CD4-positive, alpha-beta T cell treated with Interleukin-21 for 1 hour (primary cell): ENCODE measurements around the gene KLHDC8A.
A peak's percentile ranks its signal among the peaks of the same experiment; 100 is the strongest.
"Not testable (repeated sequence)": the region's sequence is repeated elsewhere in the genome, so short reads cannot be mapped to it uniquely, and the experiment has no call there.

ENCODE experiments used
- DNase-seq: peaks from one replicate; pipeline ENCODE4 v3.0.0-alpha.2; 2020

KLHDC8A gene

DNA sequence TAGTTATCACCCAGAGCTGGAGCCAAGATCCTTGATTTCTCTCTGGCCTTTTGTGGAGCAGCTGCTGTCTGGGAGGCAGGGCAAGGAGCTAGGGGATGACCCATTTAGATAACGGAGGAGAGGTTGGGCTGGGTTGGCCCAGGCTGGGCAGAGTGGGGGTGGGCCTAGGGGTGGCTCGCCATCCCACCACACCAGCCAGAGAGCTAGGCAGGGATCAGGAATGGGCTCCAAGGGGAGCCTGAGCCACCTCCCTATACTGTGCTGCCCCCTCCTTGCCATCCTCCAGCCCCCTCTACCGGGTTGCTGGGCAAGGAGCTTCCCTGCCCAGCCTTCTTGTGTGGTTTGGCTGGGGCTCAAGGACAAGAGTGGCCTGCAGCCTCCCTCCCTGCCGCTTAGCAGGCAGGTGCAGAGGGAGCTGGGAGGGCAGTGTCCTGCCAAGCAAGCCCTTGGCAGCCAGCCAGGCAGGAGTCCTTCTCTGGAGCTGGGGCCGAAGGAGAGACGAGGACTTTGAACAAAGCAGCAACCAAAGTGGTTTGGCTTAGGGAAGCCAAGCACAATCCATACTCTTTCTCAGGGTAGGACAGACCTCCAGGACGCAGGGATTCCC lies 39.3 kb downstream of the KLHDC8A start:
- DNase-seq, result no peak

GRCh38 chr1:205316161-205316566 lies 40.6 kb downstream of the KLHDC8A start:
- peak; percentile 25 for DNase-seq

- DNase-seq, result peak; percentile 9
Measured at GRCh38 chr1:205315008-205315618, 41.6 kb downstream of the KLHDC8A start.

DNA sequence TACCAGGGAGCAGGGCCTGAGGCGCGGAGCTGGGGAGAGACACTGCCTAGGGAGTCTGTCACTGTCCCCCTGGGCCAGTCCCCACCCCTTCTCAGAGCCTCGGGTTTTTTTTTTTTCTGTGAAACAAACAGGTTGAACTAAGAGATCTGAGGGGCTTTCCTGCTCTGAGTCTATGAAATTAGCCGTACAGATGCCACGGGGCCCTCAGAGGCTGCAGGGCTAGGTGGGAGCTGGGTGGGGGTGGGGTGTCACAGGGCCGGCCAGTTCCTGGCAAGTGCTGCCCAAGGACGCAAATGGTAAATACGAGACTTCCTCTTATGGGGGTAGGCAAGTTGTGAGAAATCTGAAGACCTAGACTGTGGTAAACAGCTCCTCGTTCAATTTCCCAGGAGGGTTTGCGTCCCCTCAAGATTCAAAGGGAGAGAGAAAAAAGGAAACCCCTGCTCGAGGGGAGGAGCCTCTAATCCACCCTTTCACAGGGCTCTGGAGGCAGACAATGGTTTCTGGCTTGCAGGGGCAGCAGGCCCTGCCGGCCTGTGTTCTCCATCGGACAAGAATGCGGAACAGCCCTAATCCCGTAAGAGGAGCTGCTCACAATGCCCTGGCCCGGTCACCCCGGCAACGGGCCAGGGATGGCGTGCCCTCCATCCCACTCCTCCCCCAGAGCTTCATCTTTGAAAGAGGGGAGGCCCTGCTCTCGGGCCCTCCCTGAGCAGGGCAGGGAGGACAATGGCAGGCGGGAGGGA lies 43.0 kb downstream of the KLHDC8A start:
- peak; percentile 57 for DNase-seq

DNA sequence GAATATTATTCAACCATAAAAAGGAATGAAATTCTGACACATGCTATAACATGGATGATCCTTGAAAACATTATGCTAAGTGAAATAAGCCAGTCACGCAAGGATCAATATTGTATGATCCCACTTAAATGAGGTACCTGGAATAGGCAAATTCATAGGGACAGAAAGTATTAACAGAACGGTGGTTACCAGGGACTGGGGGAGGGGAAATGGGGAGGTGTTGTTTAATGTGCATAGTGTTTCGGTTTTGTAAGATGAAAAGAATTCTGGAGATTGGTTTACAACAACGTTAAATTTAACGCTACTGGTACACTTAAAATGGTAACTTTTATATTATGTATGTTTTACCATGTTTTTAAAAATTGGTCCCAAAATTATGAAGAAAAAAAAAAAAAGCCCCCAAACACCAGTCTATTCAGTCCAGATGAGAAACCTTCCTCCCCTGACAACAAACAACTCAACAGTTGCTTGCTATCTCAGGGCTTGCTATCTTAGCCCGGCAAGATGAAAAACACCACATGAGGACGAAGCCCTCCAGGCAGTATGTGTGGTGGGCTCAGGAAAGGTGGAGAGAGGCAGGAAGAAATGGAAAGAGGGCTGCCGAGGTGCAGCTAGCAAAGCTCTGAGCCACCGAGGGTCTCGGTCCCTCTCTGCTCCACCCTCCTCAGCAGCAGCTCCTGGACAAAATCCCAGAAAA lies 43.7 kb downstream of the KLHDC8A start:
- DNase-seq, result no peak

DNA sequence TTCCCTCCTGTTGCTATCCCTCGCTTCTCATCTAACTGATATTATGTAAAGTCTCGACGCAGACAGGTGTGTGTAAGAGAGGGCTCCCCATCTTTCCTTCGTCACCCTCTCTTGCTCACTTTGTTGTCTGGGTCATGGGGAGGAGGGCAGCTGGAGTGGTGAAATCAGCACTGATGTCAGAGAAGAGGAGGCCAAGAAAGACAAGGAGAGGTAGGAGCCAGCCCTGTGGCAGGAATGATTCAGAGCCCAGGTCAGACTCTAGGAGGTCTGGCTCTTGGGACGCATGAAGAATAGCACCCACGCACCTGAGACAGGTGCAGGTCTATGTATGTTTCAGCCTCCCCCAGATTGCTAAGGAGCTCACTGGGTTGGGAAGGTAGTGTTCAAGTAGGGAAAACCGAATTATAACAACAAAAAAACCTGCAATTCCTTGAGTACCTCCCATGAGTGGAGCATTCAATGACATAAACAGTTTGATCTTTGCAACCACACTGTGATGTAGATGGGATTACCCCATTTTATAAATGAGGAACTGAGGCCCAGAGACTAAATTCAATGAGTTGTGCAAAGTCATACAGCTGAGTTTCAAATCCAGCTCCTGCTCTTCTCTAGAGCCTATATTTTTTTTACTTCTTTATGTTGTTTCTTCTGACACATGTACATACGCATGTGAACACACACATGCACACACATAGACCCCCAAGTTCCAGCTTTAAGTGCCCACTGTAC lies 45.6 kb downstream of the KLHDC8A start:
- DNase-seq, result no peak

- DNase-seq, result no peak
Measured at GRCh38 chr1:205309741-205310140, 47.0 kb downstream of the KLHDC8A start.

DNA sequence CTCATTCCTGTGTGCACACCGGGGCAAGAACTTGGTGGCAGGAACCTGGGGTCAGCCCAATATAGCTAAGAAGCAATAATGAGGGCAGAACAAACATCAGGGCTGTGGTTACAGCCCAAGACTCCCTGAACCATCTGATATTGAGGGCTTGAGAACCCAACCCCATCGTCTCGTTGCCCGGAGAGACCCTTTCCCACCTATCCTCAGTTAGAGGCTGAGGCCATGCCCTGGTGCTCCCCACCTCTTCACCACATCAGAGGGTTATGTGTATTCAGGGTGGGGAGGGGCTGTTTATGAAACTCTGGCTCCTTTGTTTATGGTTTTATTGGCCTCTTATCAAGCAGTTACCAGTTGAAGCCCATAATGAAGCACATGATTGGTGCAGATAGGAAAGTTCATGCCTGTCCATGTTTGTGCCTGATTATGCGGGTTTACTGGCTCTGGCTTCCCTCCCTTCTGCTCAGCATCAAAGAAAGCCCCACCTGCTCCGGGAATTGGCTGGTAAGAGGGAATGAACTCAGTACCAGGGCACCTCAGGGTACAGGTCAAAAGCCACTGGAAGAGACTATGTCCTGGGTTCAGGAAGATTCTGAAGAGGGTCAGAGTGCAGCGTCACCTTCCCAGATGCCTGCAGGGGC lies 49.7 kb downstream of the KLHDC8A start:
- DNase-seq, result no peak

- no peak for DNase-seq
Measured at GRCh38 chr1:205304695-205305070, 52.0 kb downstream of the KLHDC8A start.

DNA sequence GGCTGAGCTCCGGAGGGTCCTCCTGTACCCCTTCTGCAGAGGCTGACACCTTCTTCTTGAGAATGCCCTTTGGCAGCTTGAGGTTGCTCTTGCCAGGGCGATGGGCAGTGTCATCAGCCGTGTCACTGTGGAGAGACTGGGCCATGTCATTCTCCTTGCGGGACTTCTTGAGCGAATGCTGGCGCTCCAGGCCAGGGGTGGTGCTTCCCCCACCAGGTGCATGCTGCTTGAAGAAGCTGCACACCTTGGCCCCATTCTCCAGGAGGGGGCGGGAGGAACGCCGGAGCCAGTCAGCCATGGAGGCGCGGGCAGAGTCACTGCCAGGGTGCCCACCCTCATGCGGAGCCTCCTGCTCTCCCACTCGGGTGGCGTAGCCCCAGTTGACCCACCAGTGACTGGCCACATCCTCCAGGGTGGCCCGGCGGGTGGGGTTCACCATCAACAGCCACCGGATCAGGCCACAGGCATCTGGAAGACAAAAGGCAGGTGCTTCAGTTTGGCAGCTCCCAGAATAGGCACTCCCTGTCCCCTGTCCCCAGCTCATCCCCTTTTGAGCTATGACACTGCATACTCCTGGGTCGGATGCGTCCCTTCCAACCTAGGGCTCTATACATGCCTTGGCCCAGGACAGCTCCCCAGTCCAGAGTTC lies 52.6 kb downstream of the KLHDC8A start:
- no peak for DNase-seq

- DNase-seq, result no peak
Measured at GRCh38 chr1:205303247-205303888, 53.4 kb downstream of the KLHDC8A start.

- no peak for DNase-seq
Measured at GRCh38 chr1:205301842-205302588, 54.7 kb downstream of the KLHDC8A start.

GRCh38 chr1:205301205-205301821 lies 55.4 kb downstream of the KLHDC8A start:
- no peak for DNase-seq

GRCh38 chr1:205300149-205300548 lies 56.6 kb downstream of the KLHDC8A start:
- no peak for DNase-seq

- DNase-seq, result no peak
Measured at GRCh38 chr1:205298191-205298994, 58.3 kb downstream of the KLHDC8A start.

- DNase-seq, result not testable (repeated sequence)
Measured at GRCh38 chr1:205297546-205298177, 59.1 kb downstream of the KLHDC8A start.

- DNase-seq, result no peak
Measured at GRCh38 chr1:205296154-205296553, 60.6 kb downstream of the KLHDC8A start.

GRCh38 chr1:205294934-205295333 lies 61.8 kb downstream of the KLHDC8A start:
- no peak for DNase-seq
